ENCODE data around the gene ETV4. TPM values are rescaled to one million over a fixed set of nuclear protein-coding genes. Genes with fewer than 3 reads are reported as not detected.

ETV4 gene
- 0.17 and 0.63 TPM in 2 replicates for total RNA-seq

GRCh38 chr17:43546319-43547188 lies at the start of gene ETV4:
Gene ETV4 (minus strand): TSS chr17:43546340. CDS start chr17:43545617, 723 bp downstream.

GRCh38 chr17:43483674-43484551 lies 62.2 kb downstream of the ETV4 start, which contains the start of gene DHX8:
Gene DHX8 (plus strand): TSS chr17:43483975. CDS start chr17:43484038, 63 bp downstream.

Other genes with a start within 250 kb of the ETV4 start
- gene ARL4D, start 147.3 kb downstream of the ETV4 start, total RNA-seq, result 14.5 and 14.9 TPM in 2 replicates
- 34.6 and 34.8 TPM in 2 replicates for gene DHX8, start 62.4 kb downstream of the ETV4 start, total RNA-seq
- 0.16 TPM in 1 of 2 replicates, not detected in the other for gene MEOX1, start 115.6 kb upstream of the ETV4 start, total RNA-seq
- 0.09 TPM in 1 of 2 replicates, not detected in the other for gene SOST, start 212.5 kb upstream of the ETV4 start, total RNA-seq
- gene DUSP3, start 232.6 kb upstream of the ETV4 start, total RNA-seq, result 29.8 and 37.2 TPM in 2 replicates
- gene CFAP97D1, start 234.1 kb upstream of the ETV4 start, total RNA-seq, result not detected in 2 replicates

All from bronchial smooth muscle cell (primary cell).